Colonic mucosa (tissue), 4 donors: Measurements from ENCODE around the gene QRFP. TPM values are rescaled to one million over a fixed set of nuclear protein-coding genes. Genes with fewer than 3 reads are reported as not detected.
"Not testable (repeated sequence)": the region's sequence is repeated elsewhere in the genome, so short reads cannot be mapped to it uniquely, and the experiment has no call there.

ENCODE experiments used
- DNase-seq: peaks from one replicate; pipeline ENCODE4 v3.0.0-alpha.2; 2020
- H3K27ac ChIP-seq: fragments of 200-600 bp; one replicate; pipeline ENCODE4 v1.8.0; 2021
- H3K27me3 ChIP-seq: fragments of 200-600 bp; one replicate; pipeline ENCODE4 v1.8.0; 2021
- H3K36me3 ChIP-seq: fragments of 200-600 bp; one replicate; pipeline ENCODE4 v1.8.0; 2021
- H3K4me1 ChIP-seq: fragments of 200-600 bp; one replicate; pipeline ENCODE4 v1.8.0; 2021; ENCODE audit warnings: mild to moderate bottlenecking
- H3K4me3 ChIP-seq: fragments of 200-600 bp; one replicate; pipeline ENCODE4 v1.8.0; 2021
- H3K9ac ChIP-seq, 2 donors: one replicate each; pipeline ENCODE4 v1.7.0; 2013; ENCODE audit warnings: control low read depth in 2 of 2, low read depth in 2 of 2, low read length in 2 of 2
- H3K9me3 ChIP-seq: fragments of 200-600 bp; one replicate; pipeline ENCODE4 v1.8.0; 2021
- CTCF ChIP-seq: fragments of 200-600 bp; IDR thresholded peaks from one replicate; pipeline ENCODE4 v1.8.0; 2022; ENCODE audit warnings: antibody characterized with exemption, mild to moderate bottlenecking
- intact Hi-C: fragments of 100-400 bp; cut with DNase I; formaldehyde crosslinking; loops from one replicate; pipeline ENCODE4 v1.14.1; 2022
- total RNA-seq, 2 donors: library from RNA; stranded (reverse); fragmentation: NEBNext Ultra II Directional in 1 of 2; extraction: Animal tissue kit (Norgen Biotek cat#: 25700) in 1 of 2; gene quantifications; one replicate each; pipeline ENCODE4 v1.2.1, GENCODE V29; 2021
- donor health status: healthy.
- donor health status: DM: no; HTN: no; CAD: no.
- donor health status: DM: no; HTN: no; CAD: no.

Gene QRFP
- total RNA-seq, 2 donors from 2014 or later, result 0.77 TPM; not detected in 1

GRCh38 chr9:130911254-130912049, 14.8 kb upstream of the QRFP start:
- no peak for DNase-seq
- no peaks in the 10 kb centered on the region for H3K27me3 ChIP-seq
- no peak for TF ChIP-seq CTCF
- H3K27ac ChIP-seq, result no peak overlapping the region
- no peaks in the 10 kb centered on the region for H3K36me3 ChIP-seq
- no peak overlapping the region for H3K4me3 ChIP-seq
- intact Hi-C loops, result no loop called here
- no peak overlapping the region for H3K9ac ChIP-seq
- H3K9me3 ChIP-seq, result no peaks in the 10 kb centered on the region
- no peaks in the 10 kb centered on the region for H3K4me1 ChIP-seq

- intact Hi-C loops, result not testable (repeated sequence)
Observed at GRCh38 chr9:130910670-130911069, 14.1 kb upstream of the QRFP start.

DNA sequence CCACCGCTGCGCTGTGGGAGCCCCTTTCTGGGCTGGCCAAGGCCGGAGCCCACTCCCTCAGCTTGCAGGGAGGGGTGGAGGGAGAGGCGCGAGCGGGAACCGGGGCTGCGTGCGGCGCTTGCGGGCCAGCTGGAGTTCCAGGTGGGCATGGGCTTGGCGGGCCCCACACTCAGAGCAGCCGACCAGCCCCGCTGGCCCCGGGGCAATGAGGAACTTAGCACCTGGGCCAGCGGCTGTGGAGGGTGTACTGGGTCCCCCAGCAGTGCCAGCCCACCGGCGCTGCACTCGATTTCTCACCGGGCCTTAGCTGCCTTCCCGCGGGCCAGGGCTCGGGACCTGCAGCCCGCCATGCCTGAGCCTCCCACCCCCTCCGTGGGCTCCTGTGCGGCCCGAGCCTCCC, 13.4 kb upstream of the QRFP start:
- H3K27me3 ChIP-seq, DNase-seq, intact Hi-C loops: not testable (repeated sequence)

More at GRCh38 chr9:130910670-130911069, 14.1 kb upstream of the QRFP start:
- not testable (repeated sequence) for H3K4me3 ChIP-seq, H3K27me3 ChIP-seq, H3K4me1 ChIP-seq, DNase-seq, H3K27ac ChIP-seq, H3K9ac ChIP-seq, H3K9me3 ChIP-seq, H3K36me3 ChIP-seq

DNA sequence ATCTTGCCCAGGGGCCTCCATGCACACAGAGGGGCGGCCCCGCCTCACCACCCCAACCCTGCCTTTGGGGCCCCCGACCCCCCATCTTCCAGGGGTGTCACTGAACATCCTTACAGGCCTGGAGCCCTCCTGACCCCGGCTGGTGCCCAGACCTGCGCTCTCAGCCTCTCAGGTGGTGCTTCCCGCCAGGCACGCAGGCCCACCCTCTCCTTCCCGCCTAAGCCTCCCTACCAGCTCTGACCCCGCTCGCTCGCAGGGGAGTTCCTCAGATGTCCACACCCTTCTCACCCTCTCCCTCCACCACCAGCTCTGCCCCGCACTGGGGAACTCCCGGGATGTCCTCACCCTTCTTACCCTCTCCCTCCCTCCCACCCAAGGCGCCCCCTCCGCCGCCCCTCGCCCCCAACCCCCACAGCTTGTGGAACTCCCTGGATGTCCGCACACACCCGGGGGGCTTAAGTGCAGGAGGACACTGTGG, 12.3 kb upstream of the QRFP start:
- no peak for DNase-seq
- no peak overlapping the region for H3K4me3 ChIP-seq
- TF ChIP-seq CTCF, result no peak
- no peaks in the 10 kb centered on the region for H3K9me3 ChIP-seq
- no peaks in the 10 kb centered on the region for H3K4me1 ChIP-seq
- no peaks in the 10 kb centered on the region for H3K36me3 ChIP-seq
- H3K27ac ChIP-seq, result no peak overlapping the region
- H3K27me3 ChIP-seq, result no peaks in the 10 kb centered on the region
- intact Hi-C loops, result no loop called here
- H3K9ac ChIP-seq, result no peak overlapping the region

More for the DNA sequence above, 13.4 kb upstream of the QRFP start:
- H3K4me3 ChIP-seq, H3K27ac ChIP-seq, H3K4me1 ChIP-seq, H3K9me3 ChIP-seq, H3K36me3 ChIP-seq, H3K9ac ChIP-seq: not testable (repeated sequence)

DNA sequence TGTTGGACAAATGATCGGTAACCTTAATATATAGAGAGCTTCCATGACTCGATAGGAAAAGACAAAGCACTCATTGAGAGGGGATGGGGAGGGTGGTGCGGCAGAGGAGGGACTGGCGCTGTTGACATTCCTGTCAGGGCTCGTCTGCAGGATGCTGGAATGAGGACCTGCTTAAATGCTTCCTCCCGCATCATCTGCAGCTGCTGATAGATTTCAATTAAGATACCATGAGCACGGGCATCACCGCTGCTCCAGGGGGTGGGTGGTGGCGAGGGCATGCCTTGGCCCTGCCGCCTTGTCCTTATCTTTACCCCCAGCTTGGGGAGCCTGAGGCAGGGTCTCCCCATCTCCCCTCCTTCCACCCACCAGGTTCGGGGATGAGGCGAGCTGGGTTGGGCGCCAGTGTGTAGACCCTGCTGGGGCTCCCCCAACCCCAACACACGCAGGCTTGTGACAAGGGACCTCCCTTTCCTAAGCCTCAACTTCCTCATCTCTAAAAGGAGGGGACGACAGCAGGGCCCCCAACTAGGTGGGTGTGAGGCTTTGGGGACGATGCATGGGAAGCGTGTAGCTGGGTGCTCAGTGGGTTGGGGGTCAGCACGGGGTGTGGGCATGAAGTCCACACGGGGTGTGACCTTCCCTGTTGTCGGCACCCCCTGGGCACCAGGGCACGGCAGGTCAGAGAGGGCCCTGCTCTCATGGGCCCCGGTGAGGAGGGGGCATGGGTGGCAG, 11.7 kb upstream of the QRFP start:
- intact Hi-C loops, result no loop called here
- Histone ChIP-seq H3K9me3 (no peaks in the 10 kb centered on the region), H3K27me3 (no peaks in the 10 kb centered on the region), H3K9ac (no peak overlapping the region), H3K4me3 (no peak overlapping the region), H3K27ac (no peak overlapping the region), H3K36me3 (no peaks in the 10 kb centered on the region), H3K4me1 (no peaks in the 10 kb centered on the region)
- no peak for DNase-seq
- TF ChIP-seq CTCF, result no peak

DNA sequence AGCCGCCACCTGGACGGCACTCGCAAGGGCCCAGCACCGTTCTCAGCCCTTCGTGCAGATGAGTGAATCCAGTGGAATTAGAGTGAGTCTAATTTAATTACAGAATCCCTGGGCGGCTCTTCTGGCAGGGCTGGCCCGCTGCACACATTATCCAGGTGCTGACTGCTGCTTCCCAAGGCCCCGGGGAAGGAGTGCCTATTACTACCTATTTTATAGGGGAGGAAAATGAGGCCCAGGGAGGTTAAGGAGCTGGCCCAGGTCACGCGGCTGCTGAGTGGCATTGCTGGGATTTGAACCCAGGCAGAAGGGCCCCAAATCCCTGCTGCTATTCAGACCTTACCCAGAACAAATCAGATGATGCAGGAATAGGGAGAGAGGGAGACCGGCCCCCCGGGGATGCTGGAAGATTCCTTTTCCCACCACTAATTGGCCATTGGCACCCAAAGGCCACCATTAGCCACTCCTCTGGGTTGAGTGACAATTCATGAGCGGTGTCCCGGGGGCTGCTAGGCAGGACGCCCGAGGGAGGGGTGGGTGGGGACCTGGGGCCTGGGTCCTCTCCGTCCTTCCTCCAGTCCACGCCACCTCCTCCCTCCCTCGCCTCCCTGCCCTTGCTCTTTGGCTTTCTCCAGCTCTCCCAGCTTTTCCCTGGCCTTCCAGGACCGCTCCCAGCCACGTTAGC, 10.3 kb upstream of the QRFP start:
- no peak for DNase-seq
- no peaks in the 10 kb centered on the region for H3K9me3 ChIP-seq
- no peak for TF ChIP-seq CTCF
- no peaks in the 10 kb centered on the region for H3K4me1 ChIP-seq
- no peak overlapping the region for H3K27ac ChIP-seq
- no peak overlapping the region for H3K9ac ChIP-seq
- intact Hi-C loops, result no loop called here
- H3K4me3 ChIP-seq, result no peak overlapping the region
- H3K27me3 ChIP-seq, result no peaks in the 10 kb centered on the region
- H3K36me3 ChIP-seq, result no peaks in the 10 kb centered on the region
